ENCODE results near the gene PFDN1.
A peak's percentile ranks its signal among the peaks of the same experiment; 100 is the strongest.
"Not testable (repeated sequence)": the region's sequence is repeated elsewhere in the genome, so short reads cannot be mapped to it uniquely, and the experiment has no call there.

The PFDN1 gene, protein sequence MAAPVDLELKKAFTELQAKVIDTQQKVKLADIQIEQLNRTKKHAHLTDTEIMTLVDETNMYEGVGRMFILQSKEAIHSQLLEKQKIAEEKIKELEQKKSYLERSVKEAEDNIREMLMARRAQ

DNA sequence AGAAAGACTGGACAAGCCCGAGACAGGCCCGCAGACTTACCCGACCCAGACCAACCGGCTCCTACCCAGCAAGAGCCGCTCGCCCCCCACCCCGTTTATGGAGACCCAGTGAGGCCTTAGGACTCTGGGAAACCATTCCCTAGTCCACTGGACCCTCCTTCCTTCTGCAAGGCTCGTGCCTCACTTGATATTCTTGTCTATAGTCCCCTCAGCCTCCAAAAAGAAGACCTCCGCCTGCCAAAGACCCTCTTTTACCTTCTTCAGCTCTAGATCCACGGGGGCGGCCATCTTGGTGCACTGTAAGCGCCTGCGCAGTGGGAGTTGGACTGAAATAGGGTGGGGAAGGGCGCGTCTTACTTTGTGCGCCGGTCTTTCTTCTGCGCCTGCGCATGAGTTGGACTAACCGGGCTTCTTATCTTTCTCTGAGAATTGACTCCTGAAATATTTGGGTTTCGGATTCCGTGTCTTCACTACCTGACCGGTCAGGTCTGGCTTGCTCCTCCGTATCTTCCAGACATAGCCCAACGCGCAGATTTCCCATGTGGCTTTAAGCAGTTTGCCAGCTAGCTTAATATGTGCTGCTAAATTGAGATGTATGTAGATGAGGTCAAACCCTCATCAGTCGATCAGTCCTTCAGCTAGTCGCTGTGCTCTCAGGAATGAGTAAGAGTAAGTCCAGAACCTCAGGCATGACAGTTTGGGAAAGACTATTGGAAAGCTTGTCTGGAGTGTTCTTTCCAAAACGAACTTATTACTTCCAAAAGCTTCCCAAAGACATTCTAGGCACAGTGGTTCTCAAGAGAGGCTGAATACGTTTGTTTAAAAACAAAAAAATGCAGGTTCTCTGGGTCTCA lies at the start of gene PFDN1:
TSS of gene PFDN1 (minus strand) at position 316 of the 854 bp plus-strand sequence. CDS start at position 288, 28 bp downstream.
- peak; percentile 96 for DNase-seq (ENCODE audit: low spot score)

DNA sequence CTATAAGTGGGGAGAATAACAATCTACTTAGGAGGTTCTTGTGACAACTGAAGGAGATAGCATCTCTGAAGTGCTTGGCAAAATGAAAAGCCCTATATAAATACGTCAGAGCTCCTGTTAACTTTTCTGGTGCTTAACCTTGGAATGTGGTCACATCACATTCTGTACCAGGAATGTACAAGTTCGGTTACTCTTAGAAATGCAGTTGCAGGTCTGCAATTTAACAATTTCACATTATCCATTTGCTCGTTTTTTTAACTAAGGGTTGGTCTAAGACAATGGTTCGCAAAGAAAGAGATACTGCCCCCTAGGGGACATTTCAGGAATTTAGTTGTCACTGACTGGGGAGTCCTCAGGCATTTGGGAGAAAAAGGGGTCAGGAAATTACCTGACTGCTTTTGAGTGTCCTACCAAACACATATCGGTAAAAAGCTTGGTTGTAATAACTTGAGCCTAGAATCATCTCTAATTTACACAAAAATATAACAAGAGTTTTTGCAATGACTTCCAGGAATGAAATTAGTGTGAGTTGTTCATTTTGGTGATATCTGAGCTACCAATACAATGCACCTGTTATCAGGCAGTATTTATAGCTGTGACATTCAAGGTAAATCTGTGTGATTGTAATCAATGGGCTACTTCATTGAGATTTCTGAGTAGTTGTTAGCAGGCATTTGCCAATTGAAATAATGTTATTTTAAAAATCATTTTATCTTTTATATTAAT lies 48.9 kb upstream of the PFDN1 start:
- peak; percentile 65 for DNase-seq (ENCODE audit: low spot score)

DNA sequence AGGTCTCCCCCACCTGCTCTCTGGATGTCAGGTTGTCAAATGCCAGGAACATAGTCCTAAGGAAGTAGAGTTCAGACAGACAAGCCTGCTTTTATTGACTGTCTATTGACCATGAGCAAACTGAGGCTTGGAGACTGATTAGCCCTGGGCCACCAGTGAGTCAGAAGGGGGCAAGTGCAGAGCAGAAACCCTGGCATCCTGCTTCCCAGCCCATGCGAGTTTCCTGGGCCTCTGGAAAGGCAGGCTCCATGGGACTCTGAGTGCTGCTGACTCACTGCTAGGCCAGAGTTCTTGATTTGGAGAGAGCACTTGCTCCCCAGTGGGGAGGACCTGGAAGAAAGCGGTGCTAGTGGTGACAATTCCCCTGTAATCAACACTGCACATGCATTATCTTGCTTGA lies 46.3 kb upstream of the PFDN1 start:
- no peak for DNase-seq (ENCODE audit: low spot score)

DNA sequence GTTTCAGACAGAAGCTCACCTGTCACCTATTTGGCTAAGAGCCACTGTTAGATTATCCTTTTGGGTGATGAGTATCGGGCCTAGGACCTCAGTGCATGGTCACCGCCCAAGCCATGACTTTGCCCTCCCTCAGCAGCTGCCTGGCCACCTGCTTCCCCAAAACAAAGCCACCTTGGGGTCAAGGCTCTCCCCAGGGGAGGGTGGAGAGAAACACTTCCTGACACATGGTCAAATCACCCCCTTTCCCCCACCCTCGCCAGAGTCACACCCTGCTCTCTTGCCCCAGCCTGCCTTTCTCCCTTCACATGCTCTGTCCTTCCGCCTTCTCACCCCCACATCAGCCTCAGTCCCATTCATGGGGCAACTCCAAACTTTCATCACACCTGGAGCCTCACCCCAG lies 45.2 kb upstream of the PFDN1 start:
- no peak for DNase-seq (ENCODE audit: low spot score)

DNA sequence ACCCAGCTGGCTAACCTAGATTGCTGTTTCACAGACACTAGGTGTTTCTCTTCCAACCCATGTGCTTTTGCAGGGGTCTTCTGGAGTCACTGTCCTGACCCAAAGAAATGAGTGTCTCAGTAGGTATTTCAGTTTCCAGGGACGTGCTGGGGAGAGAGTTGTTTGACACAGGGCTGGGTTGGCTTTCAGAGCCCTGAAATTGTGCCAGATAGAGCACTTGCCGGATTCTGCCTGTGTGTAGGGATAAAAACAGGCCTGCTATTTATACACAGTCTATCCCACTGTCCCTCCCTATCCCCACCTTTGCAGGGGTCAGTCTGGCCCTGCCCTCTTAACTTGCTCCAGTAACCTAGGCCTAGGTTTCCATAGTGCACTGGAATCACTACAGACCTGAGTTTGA lies 44.5 kb upstream of the PFDN1 start:
- no peak for DNase-seq (ENCODE audit: low spot score)

DNA sequence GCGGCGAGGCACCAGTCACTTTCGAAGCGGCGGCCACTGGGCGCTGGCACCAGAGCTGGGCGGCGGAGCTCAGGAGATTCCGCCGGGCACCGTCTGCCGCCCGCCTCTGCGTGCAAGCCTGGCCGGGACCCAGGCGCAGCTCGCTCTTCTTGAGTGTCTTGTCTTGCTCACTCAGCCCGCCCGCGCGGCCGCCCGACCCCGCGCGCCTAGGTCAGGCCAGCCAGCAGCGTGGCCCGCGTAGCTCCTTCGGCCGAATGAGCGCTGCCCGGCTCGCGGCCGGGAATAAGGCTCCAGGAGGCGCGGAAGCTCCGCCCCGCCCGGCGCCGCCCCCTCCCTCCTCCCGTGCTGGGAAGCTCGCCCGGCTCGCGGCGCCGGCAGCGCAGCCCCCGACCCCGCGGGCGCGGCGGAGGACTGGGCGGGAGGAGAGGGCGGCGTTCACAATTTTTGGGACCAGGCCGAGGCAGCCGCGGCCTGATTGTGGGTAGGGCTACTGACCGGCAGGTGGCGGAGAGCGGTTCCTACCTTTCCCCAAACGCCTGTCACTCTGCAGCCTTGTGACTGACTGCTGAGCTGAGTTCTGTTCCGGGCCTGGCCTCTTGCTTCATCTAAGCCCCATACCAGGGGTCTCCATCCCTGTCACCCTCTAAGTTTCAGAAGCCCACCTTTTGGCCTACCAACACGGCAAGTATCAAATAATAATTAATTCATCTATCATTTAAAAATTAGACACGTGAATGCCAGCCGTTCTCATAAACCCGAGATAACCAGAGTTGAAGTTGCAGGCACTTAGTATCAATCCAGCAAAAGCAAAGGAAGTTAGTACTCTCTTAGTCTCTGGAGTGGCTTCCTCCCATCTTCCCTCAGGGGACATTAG lies 43.7 kb upstream of the PFDN1 start, which contains the start of gene HBEGF:
TSS of gene HBEGF (minus strand) at position 256 of the 874 bp plus-strand sequence. CDS start 275 bp downstream, outside the sequence.
- peak; percentile 94 for DNase-seq (ENCODE audit: low spot score)

DNA sequence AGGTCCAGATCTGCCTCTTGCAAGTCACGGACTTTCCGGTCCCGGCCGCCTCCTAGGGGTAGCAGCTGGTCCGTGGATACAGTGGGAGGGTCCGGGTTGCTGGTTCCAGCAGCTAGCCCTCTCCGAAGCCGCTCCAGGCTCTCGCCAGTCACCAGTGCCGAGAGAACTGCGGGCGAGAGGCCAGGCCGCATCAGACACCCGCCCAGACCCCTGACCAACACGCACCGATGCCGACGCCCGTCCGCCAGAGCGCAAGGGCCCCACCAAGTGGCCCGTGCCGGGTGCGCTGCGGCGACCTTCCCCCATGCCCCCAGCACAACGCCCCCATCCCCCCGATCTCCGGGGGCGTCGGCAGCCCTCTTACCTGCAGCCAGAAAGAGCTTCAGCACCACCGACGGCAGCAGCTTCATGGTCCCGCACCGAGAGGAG lies 43.0 kb upstream of the PFDN1 start:
- peak; percentile 84 for DNase-seq (ENCODE audit: low spot score)

DNA sequence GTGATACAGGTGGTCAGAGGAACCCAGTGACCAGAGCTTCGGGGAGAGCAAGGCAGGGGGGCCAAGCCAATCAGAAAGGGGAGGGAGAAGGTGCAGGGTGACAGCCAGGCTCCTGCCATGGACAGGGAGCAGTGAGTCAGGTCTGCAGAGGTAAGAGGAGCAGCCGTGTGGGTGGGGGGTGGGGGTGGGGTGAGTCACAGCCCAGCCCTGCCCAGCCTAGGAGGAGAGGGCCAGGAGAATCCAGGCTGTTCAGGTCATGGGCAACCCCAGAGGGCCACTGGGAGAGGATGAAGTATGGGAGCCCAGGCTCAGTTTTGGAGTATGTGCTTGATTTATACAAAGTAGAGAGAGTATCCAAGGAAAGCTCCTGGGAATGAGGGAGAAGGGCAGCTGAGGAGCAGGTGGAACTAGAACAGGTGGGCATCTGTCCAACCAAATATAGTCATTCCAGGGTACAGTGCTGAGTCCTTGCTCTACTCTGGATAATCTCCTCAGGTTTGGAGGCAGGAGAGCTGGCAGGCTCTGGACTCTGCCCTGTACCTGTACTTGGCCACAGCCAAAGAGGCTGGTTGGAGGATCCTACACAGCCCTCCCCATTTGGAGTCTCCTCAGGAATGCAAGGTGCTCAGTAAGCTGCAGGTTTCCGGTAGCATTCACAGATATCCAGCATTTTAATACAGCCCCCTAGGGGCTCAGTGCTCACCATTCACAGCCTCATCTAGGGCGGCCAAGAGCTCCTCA lies 42.0 kb upstream of the PFDN1 start:
- peak; percentile 49 for DNase-seq (ENCODE audit: low spot score)

DNA sequence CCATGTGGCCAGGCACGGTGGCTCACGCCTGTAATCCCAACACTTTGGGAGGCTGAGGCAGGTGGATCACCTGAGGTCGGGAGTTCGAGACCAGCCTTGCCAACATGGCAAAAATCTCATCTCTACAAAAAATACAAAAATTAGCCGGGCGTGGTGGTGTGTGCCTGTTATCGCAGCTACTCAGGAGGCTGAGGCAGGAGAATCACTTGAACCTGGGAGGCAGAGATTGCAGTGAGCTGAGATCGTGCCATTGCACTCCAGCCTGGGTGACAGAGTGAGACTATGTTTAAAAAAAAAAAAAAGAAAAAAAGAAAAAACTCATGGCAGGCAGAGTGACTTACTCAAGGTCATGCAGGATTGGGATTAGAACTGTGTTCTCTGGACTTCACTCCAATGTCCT lies 40.9 kb upstream of the PFDN1 start:
- not testable (repeated sequence) for DNase-seq (ENCODE audit: low spot score)

DNA sequence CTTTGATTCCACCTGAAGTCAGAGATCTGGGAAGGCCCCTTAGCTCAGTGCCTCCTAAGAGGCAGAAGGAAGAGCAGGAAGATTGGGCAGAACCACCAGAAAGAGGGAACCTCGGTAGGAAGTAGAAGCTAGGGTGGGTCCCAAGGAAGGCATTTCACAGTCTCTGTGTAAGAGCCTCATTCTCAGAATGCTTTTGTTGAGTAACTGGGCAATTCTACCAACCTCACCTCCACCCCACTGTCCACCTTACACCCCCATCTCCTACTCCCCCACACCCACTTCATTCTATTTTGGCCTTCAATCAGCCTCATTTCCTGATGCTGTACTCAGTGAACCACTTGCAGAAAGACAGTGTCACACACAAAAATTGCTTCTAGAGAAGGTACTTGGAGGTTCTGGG lies 40.0 kb upstream of the PFDN1 start:
- DNase-seq (ENCODE audit: low spot score), result no peak

DNA sequence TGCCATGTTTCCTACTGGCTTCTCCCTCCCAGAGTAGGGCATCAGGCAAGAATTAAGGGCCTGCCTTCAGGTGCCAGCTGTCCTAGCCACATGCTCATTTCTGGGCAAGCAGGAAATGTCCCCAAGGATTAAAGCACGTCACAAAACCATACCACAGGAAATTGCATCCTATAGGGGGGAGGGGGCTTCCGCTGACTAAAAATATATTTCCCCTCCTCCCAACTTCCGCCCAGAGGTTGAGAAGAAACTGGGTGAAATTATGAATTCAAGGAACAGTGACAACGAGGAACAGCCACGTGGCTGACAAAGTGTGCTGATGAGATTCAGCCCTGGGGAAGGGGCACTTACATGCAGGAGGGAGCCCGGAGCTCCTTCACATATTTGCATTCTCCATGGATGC lies 39.4 kb upstream of the PFDN1 start:
- DNase-seq (ENCODE audit: low spot score), result no peak

DNA sequence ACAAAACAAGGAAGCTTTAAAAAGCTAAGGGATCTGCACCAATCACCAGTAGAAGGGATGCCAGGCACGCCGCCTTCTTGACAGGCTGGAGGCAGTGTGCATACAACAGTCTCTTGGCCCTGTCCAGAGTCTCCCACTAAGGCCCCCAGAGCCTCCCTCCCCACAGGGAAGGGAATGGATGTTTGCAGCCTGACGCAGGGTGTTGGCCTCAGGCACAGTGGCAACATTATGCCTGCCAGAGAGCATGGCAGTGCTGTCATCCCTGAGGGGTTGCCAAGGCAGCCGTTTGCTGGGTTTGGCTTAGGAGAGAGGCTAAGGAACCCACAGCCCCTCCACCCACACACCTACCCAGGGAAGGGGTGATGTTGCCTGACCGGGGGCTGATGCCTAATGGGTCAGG lies 38.7 kb upstream of the PFDN1 start:
- DNase-seq (ENCODE audit: low spot score), result no peak

DNA sequence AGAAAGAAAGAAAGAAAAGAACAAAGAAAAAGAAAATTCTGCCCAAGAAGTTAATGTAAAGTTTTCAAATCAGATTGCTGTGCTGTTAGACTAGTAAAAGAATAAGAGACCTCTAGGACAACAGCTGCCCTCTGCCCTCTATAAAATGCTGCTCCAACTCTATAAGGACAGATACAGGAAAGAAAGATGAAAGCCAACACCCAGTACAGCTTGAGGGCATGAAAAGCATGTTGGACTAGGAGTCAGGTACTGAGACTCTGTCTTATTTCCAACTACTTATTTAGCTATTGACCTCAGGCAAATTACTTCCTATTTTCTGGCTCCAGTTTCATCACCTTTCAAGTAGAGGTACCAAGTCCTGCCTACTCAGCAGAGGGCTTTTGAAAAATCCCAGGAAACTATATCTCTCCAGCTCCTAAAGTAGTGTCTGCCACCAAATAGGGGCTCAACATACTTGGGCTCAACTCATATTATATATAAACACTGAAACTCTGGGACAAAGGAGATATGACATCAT lies 37.8 kb upstream of the PFDN1 start:
- no peak for DNase-seq (ENCODE audit: low spot score)

DNA sequence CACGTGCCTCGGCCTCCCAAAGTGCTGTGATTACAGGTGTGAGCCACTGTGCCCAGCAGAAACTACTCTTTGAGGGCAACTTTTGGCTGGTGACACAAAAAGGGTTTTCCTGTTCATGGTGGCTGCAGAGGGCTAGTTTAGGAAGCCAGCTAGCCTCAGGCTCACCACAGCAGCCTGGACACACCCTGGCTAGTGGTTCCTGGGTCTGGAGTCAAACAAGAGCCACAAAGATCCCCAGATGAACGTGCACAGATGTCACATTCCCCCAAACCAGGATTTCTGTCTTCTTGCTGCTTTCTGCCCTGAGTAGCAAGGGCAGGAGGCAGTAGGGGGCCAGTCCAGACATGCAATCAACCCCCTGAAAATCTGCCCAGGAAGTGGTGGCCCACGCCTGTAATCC lies 36.7 kb upstream of the PFDN1 start:
- DNase-seq (ENCODE audit: low spot score), result no peak

DNA sequence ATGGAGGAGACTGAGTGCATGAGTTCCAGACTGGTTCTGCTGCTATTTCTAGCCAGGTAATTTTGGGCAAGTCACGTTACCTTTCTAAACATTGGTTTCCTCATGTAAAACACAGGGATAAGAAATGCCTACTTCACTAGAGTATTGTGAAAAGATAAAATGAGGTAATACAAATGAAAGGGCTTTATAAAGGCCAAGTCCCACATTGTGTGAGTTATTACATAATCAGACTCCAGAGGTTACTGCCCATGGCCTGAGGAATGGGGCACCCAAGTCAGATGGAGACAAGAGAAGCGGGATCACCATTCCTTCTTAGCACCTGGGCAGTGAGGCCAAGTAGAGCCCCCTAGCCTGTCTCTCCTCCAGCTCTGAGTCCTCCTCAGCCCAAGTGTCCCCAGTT lies 36.0 kb upstream of the PFDN1 start:
- DNase-seq (ENCODE audit: low spot score), result no peak

DNA sequence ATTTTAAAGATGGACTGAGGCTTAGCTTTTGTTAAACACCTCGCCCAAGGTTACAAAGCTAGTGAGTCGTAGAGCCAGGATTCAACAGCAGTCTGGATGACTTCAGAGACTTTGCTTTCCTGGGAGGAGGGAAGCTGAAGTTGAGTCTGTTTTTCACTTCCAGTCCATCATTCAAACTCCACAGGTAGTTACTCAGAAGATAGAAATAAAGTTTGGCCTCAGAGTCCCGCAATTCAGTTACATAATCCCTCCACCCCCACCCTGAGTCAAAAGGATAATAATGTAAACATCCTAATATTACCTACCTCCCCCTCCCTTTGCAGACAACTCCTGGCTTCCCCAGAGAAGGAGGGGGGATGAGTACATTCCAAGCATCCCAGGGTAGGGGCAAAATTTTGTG lies 35.4 kb upstream of the PFDN1 start:
- DNase-seq (ENCODE audit: low spot score), result no peak

DNA sequence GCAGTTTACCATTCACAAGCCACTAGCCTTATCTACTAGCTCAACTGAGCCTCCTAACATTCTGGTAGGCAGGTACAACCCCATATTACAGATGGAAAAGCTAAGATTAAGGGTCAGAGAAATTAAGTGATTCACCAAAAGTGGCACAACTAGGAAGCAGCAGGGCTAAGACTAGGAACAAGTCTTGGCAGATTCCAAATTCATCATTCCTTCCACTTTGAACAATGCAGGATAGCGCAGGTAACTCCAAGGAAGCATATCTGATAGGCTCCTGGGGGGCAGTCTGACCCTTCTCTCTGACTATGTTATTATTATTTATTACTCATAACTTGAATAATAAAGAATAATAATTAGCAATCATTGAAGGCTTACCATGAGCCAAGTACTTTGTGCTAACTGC lies 35.0 kb upstream of the PFDN1 start:
- no peak for DNase-seq (ENCODE audit: low spot score)

DNA sequence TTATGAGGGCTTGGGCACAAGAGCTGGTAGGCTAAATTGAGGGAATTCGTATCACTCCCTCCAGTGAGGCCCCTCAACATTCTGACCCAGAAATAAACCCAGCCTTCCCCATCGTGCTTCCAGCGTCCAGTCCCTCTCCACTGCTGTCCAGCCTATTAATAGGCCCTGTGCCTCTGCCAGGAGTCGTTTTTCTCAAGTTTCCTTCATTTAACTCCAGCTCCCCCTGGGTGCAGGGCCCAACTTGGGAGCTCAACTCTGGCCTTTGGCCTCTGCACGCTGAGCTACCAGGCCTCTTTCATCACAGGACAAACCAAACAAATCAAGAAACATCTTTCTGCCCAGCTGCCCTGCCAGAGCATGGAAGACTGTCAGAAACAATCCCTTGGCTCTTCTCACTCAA lies 33.5 kb upstream of the PFDN1 start:
- no peak for DNase-seq (ENCODE audit: low spot score)

DNA sequence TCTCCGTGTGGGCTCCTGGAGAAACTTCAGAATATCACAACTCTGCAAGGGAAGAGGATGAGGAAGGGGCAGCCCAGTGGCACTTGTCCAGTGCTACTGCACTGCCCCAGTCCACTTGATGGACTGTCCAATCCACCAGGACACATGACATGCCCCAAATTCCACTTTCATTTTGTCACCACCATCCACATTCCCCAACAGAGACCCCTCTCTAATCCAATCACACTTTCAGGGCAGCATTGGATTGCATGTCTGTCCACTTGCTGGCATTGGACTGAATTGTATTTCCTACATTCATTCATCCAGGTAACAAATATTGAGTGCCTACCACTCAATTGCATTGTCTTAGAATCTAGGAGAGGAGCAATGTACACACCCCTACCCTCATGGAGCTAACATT lies 28.7 kb upstream of the PFDN1 start:
- DNase-seq (ENCODE audit: low spot score), result no peak

DNA sequence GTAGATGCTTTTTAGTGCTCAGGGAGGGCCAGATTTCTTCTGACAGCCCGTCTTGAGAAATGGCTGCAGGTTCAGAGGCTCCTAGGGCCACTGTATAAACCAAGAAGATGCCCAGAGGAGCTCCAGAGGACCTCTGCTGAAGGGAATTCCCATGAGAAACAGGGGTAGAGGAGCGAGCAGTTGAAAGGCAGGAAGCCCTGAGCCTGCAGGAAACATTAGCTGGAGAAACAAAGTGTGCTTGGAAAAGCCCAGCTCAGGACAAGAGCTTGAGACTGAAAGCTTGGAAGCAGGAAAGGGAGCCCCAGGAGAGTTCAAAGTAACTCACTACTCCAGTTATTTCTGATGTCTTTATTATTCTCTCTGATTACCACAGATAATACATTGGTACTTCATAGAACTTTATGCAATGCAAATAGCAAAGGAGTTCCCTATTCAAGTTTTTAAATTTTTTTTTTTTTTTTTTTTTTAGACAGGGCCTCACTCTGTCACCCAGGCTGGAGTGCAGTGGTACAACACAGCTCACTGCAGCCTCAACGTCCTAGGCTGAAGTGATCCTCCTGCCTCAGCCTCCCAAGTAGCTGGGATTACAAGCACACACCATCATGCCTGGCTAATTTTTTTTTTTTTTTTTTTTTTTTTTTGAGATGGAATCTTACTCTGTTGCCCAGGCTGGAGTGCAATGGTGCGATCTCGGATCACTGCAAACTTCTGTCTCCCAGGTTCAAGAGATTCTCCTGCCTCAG lies 27.0 kb upstream of the PFDN1 start:
- no peak for DNase-seq (ENCODE audit: low spot score)

Measured in AG08396 (cell line).